OCI-LY1 (cell line): ENCODE data around the gene PARD3B.

Experiments
- EZH2 ChIP-seq: fragments of 200-600 bp; sonication (generic), shearing (Covaris generic); IDR thresholded peaks from 2 replicates; pipeline ENCODE4 v1.8.0; 2017; ENCODE audit warnings: borderline replicate concordance, mixed run types, mild to moderate bottlenecking, antibody characterized with exemption, low read length, moderate library complexity, mixed read lengths
- TF ChIP-seq, protein P1 (sequence below): fragments of 200-600 bp; sonication (generic), shearing (Covaris generic); IDR thresholded peaks from 2 replicates; pipeline ENCODE4 v1.5.1; 2017; ENCODE audit warnings: mild to moderate bottlenecking, antibody characterized with exemption, low read length, moderate library complexity, mixed read lengths

DNA sequence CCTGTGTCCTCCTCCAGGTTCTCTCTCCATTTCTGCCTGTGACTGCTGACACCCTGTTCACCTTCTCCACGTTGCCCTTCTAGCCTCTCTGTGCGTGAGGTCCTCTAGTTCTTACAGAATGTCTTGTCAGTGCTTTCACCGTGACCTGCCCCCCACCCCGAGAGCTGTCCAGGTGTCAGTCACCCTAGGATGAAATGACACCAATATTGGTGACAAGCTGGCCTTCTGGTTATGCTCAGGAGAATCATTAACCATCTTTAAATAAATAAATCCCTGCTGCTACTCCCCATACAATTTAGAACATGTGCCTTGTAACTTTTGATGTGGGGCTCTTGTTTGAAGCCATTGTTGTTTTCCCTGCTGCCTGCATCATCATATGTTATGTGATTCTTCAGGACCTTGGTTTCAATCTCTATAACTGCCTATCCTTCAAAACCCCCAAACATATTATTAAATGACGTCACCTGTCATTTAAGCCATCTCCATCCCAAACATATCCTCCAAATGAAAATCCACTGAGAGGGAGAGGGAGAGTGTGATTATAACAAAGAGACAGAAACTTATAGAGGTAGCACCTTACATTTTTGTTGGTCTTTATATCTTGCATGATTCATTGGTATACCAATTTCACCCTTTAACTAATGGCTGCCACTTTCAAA, 496.3 kb downstream of the PARD3B start:
- TF ChIP-seq, protein P1, sequence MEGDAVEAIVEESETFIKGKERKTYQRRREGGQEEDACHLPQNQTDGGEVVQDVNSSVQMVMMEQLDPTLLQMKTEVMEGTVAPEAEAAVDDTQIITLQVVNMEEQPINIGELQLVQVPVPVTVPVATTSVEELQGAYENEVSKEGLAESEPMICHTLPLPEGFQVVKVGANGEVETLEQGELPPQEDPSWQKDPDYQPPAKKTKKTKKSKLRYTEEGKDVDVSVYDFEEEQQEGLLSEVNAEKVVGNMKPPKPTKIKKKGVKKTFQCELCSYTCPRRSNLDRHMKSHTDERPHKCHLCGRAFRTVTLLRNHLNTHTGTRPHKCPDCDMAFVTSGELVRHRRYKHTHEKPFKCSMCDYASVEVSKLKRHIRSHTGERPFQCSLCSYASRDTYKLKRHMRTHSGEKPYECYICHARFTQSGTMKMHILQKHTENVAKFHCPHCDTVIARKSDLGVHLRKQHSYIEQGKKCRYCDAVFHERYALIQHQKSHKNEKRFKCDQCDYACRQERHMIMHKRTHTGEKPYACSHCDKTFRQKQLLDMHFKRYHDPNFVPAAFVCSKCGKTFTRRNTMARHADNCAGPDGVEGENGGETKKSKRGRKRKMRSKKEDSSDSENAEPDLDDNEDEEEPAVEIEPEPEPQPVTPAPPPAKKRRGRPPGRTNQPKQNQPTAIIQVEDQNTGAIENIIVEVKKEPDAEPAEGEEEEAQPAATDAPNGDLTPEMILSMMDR: no peak
- TF ChIP-seq EZH2: no peak
